Measurements from ENCODE around the gene SLC22A23.

SLC22A23 gene

GRCh38 chr6:3323148-3323547 is 133.7 kb downstream of the SLC22A23 start:
- Histone ChIP-seq H3K9ac (ENCODE audit: low read length) (no peak overlapping the region), H3K9me3 (replicated peaks; ENCODE audit: insufficient read depth, low read length) (no peaks in the 10 kb centered on the region), H4K20me1 (ENCODE audit: insufficient read depth, low read length) (no peaks in the 10 kb centered on the region), H3K27me3 (replicated peaks; ENCODE audit: insufficient read depth, low read length) (no peaks in the 10 kb centered on the region), H3K9me2 (replicated peaks; ENCODE audit: insufficient read depth, low read length) (no peaks in the 10 kb centered on the region), H3F3A (ENCODE audit: insufficient read depth, low read length) (no peaks in the 10 kb centered on the region), H3K79me2 (ENCODE audit: low read length) (no peaks in the 10 kb centered on the region), H2AFZ (ENCODE audit: low read length) (no peak overlapping the region), H3K36me3 (replicated peaks; ENCODE audit: insufficient read depth, low read length) (no peaks in the 10 kb centered on the region), H3K27ac (ENCODE audit: low read length) (no peak overlapping the region), H3K4me2 (ENCODE audit: low read depth, low read length) (no peak overlapping the region), H3K4me1 (ENCODE audit: low read length) (no peaks in the 10 kb centered on the region), H3K4me3 (ENCODE audit: low read length) (no peak overlapping the region)
- no peak for DNase-seq
- no peak for TF ChIP-seq EZH2phosphoT487 (IDR thresholded peaks at IDR 0.05; ENCODE audit: low read length)
- TF ChIP-seq EZH2 (optimal IDR thresholded peaks at IDR 0.05; ENCODE audit: low read depth, low read length), result no peak
- no peak for TF ChIP-seq CTCF (IDR thresholded peaks at IDR 0.05; ENCODE audit: low read length)

- no peak for DNase-seq
Observed at GRCh38 chr6:3322366-3322890, 134.4 kb downstream of the SLC22A23 start.

GRCh38 chr6:3321875-3322274 is 135.0 kb downstream of the SLC22A23 start:
- no peaks in the 10 kb centered on the region for H3K9me2 ChIP-seq (replicated peaks; ENCODE audit: insufficient read depth, low read length)
- no peaks in the 10 kb centered on the region for H3K9me3 ChIP-seq (replicated peaks; ENCODE audit: insufficient read depth, low read length)
- no peak overlapping the region for H3K27ac ChIP-seq (ENCODE audit: low read length)
- no peak overlapping the region for H3K4me3 ChIP-seq (ENCODE audit: low read length)
- H3F3A ChIP-seq (ENCODE audit: insufficient read depth, low read length), result no peaks in the 10 kb centered on the region
- no peak overlapping the region for H3K4me2 ChIP-seq (ENCODE audit: low read depth, low read length)
- H3K36me3 ChIP-seq (replicated peaks; ENCODE audit: insufficient read depth, low read length), result no peaks in the 10 kb centered on the region
- H3K27me3 ChIP-seq (replicated peaks; ENCODE audit: insufficient read depth, low read length), result no peaks in the 10 kb centered on the region
- H3K9ac ChIP-seq (ENCODE audit: low read length), result no peak overlapping the region
- no peaks in the 10 kb centered on the region for H3K4me1 ChIP-seq (ENCODE audit: low read length)
- no peak for DNase-seq
- H3K79me2 ChIP-seq (ENCODE audit: low read length), result no peaks in the 10 kb centered on the region
- no peak for TF ChIP-seq EZH2 (optimal IDR thresholded peaks at IDR 0.05; ENCODE audit: low read depth, low read length)
- TF ChIP-seq EZH2phosphoT487 (IDR thresholded peaks at IDR 0.05; ENCODE audit: low read length), result no peak
- no peak for TF ChIP-seq CTCF (IDR thresholded peaks at IDR 0.05; ENCODE audit: low read length)
- H4K20me1 ChIP-seq (ENCODE audit: insufficient read depth, low read length), result no peaks in the 10 kb centered on the region
- H2AFZ ChIP-seq (ENCODE audit: low read length), result no peak overlapping the region

More at GRCh38 chr6:3322366-3322890, 134.4 kb downstream of the SLC22A23 start:
- no peaks in the 10 kb centered on the region for H3K9me3 ChIP-seq (replicated peaks; ENCODE audit: insufficient read depth, low read length)
- no peaks in the 10 kb centered on the region for H3K27me3 ChIP-seq (replicated peaks; ENCODE audit: insufficient read depth, low read length)
- TF ChIP-seq CTCF (IDR thresholded peaks at IDR 0.05; ENCODE audit: low read length) (no peak), EZH2 (optimal IDR thresholded peaks at IDR 0.05; ENCODE audit: low read depth, low read length) (no peak), EZH2phosphoT487 (IDR thresholded peaks at IDR 0.05; ENCODE audit: low read length) (no peak)
- no peak overlapping the region for H3K27ac ChIP-seq (ENCODE audit: low read length)
- H3K9me2 ChIP-seq (replicated peaks; ENCODE audit: insufficient read depth, low read length), result no peaks in the 10 kb centered on the region
- no peak overlapping the region for H3K9ac ChIP-seq (ENCODE audit: low read length)
- no peak overlapping the region for H3K4me3 ChIP-seq (ENCODE audit: low read length)
- H3K36me3 ChIP-seq (replicated peaks; ENCODE audit: insufficient read depth, low read length), result no peaks in the 10 kb centered on the region
- H3F3A ChIP-seq (ENCODE audit: insufficient read depth, low read length), result no peaks in the 10 kb centered on the region
- H3K4me2 ChIP-seq (ENCODE audit: low read depth, low read length), result no peak overlapping the region
- H4K20me1 ChIP-seq (ENCODE audit: insufficient read depth, low read length), result no peaks in the 10 kb centered on the region
- H2AFZ ChIP-seq (ENCODE audit: low read length), result no peak overlapping the region
- no peaks in the 10 kb centered on the region for H3K79me2 ChIP-seq (ENCODE audit: low read length)
- H3K4me1 ChIP-seq (ENCODE audit: low read length), result no peaks in the 10 kb centered on the region

Data from MM.1S (cell line).